B cell (primary cell): Measurements from ENCODE around the gene ACP6. TPM values are rescaled to one million over a fixed set of nuclear protein-coding genes. Genes with fewer than 3 reads are reported as not detected.

Experiments used
- ATAC-seq: fragments of 200-7000 bp; cut with Tn5 transposase; one replicate; pipeline ENCODE4 v1.10.0; 2021; ENCODE audit warnings: low read depth, mild to moderate bottlenecking, moderate number of reproducible peaks, moderate library complexity
- CTCF ChIA-PET: fragments of 350-600 bp; sonication (Branson Sonifier 250); formaldehyde crosslinking; loops from one replicate; lab custom pipeline; 2021; ENCODE audit warnings: antibody characterized with exemption, inconsistent platforms; lab: Charles Lee
- POLR2A ChIA-PET: fragments of 350-600 bp; sonication (Branson Sonifier 250); formaldehyde crosslinking; loops from one replicate; lab custom pipeline; 2021; ENCODE audit warnings: antibody characterized with exemption; lab: Charles Lee
- DNase-seq: peaks from one replicate; pipeline ENCODE4 v3.0.0; 2013
- H2AFZ ChIP-seq: 2 replicates; pipeline ENCODE4 v1.6.1; 2012; ENCODE audit warnings: mild to moderate bottlenecking, low read depth, low read length; ENCODE audit not compliant: insufficient read depth, poor library complexity, severe bottlenecking
- H3K27ac ChIP-seq, 2 donors: 1 replicate in 1 of 2; 2 replicates in 1 of 2; pipeline ENCODE4 v1.5.1; 2012 to 2013; ENCODE audit warnings: low read length in 2 of 2, mild to moderate bottlenecking in 2 of 2, moderate library complexity in 1 of 2
- H3K27me3 ChIP-seq, 4 experiments: fragments of 200-600 bp in 1 of 4; sonication (generic) in 1 of 4; replicated peaks in 1 of 4; 1 replicate in 2 of 4; 2 replicates in 2 of 4; pipeline versions ENCODE4 v1.6.1 to v1.7.0; 2013 to 2016; ENCODE audit warnings: low read length in 3 of 4, mild to moderate bottlenecking in 2 of 4, mixed read lengths in 1 of 4, moderate library complexity in 1 of 4; ENCODE audit not compliant: insufficient read depth in 4 of 4, control insufficient read depth in 3 of 4; ENCODE audit errors: control extremely low read depth in 1 of 4
- H3K36me3 ChIP-seq, 2 experiments: replicated peaks in 1 of 2; 1 replicate in 1 of 2; 2 replicates in 1 of 2; pipeline versions ENCODE4 v1.6.1 to v1.7.1; 2013; ENCODE audit warnings: low read length in 1 of 2; ENCODE audit not compliant: insufficient read depth in 2 of 2, control insufficient read depth in 1 of 2; ENCODE audit errors: control extremely low read depth in 1 of 2, extremely low read depth in 1 of 2
- H3K4me1 ChIP-seq, 2 donors: fragments of 200-600 bp in 1 of 2; sonication (generic) in 1 of 2; 1 replicate in 1 of 2; 2 replicates in 1 of 2; pipeline versions ENCODE4 v1.5.1 to v1.6.1; 2013 to 2017; ENCODE audit warnings: low read length in 2 of 2; ENCODE audit not compliant: control insufficient read depth in 2 of 2, insufficient read depth in 2 of 2
- H3K4me2 ChIP-seq: replicated peaks from 2 replicates; pipeline ENCODE3; 2012; ENCODE audit warnings: mild to moderate bottlenecking, low read depth, low read length; ENCODE audit not compliant: poor library complexity, severe bottlenecking
- H3K4me3 ChIP-seq, 5 experiments: fragments of 200-600 bp in 1 of 5; sonication (generic) in 1 of 5; 1 replicate in 3 of 5; 2 replicates in 2 of 5; pipeline versions ENCODE4 v1.5.1 to v1.7.0; 2011 to 2016; ENCODE audit warnings: low read length in 4 of 5, mild to moderate bottlenecking in 4 of 5, low read depth in 2 of 5, control low read depth in 1 of 5, moderate library complexity in 1 of 5; ENCODE audit not compliant: insufficient read depth in 1 of 5; ENCODE audit errors: control extremely low read depth in 1 of 5, extremely low read depth in 1 of 5
- H3K79me2 ChIP-seq: fragments of 200-600 bp; sonication (generic); one replicate; pipeline ENCODE4 v1.6.0; 2016; ENCODE audit warnings: low read length; ENCODE audit not compliant: control insufficient read depth, insufficient read depth
- H3K9ac ChIP-seq: fragments of 200-600 bp; sonication (generic); 2 replicates; pipeline ENCODE4 v1.6.1; 2017; ENCODE audit warnings: mild to moderate bottlenecking, low read length, moderate library complexity
- H3K9me3 ChIP-seq, 3 donors: one replicate each; pipeline versions ENCODE4 v1.6.1 to v1.7.1; 2013; ENCODE audit warnings: low read length in 2 of 3; ENCODE audit not compliant: control insufficient read depth in 2 of 3, insufficient read depth in 1 of 3; ENCODE audit errors: control extremely low read depth in 1 of 3
- H4K20me1 ChIP-seq: 2 replicates; pipeline ENCODE4 v1.6.0; 2012; ENCODE audit warnings: mild to moderate bottlenecking, low read length; ENCODE audit not compliant: insufficient read depth, control insufficient read depth, poor library complexity, severe bottlenecking
- H3K27ac Mint-ChIP-seq: one replicate; pipeline ENCODE4 v1.8.0; 2021; ENCODE audit warnings: mixed read lengths
- H3K27me3 Mint-ChIP-seq: one replicate; pipeline ENCODE4 v1.8.0; 2021; ENCODE audit warnings: mixed read lengths
- H3K4me1 Mint-ChIP-seq: one replicate; pipeline ENCODE4 v1.8.0; 2021; ENCODE audit warnings: mixed read lengths
- H3K4me3 Mint-ChIP-seq: one replicate; pipeline ENCODE4 v1.8.0; 2021; ENCODE audit warnings: mixed read lengths
- H3K9me3 Mint-ChIP-seq: one replicate; pipeline ENCODE4 v1.8.0; 2022; ENCODE audit warnings: mixed read lengths; ENCODE audit not compliant: insufficient read depth
- EZH2 ChIP-seq: IDR thresholded peaks from 2 replicates; pipeline ENCODE4 v1.6.1; 2012; ENCODE audit warnings: borderline replicate concordance, low read depth, mild to moderate bottlenecking, moderate library complexity, low read length; ENCODE audit not compliant: insufficient read depth, poor library complexity, severe bottlenecking
- WGBS: methylation state at CpG from one replicate; pipeline ENCODE4 v1.1.5; 2013; ENCODE audit warnings: missing lambda C conversion rate; ENCODE audit not compliant: insufficient coverage; 5-methylcytosine and 5-hydroxymethylcytosine counted together
- intact Hi-C: fragments of 100-400 bp; cut with micrococcal nuclease; formaldehyde crosslinking; loops from one replicate; pipeline ENCODE4 v1.10.0; 2022
- polyA plus RNA-seq: library from polyadenylated mRNA; depleted of rRNA; stranded (reverse); fragments of >200 nt; gene quantifications from 2 replicates; pipeline ENCODE4 v1.2.3, GENCODE V29; 2012
- total RNA-seq, 2 donors: library from RNA; stranded (reverse); fragments of 120-200 nt in 1 of 2; gene quantifications; 1 replicate in 1 of 2; 2 replicates in 1 of 2; pipeline versions ENCODE4 v1.2.3 to v1.2.4, GENCODE V29; 2013 to 2022
- TF ChIP-seq, protein P1 (sequence below): fragments of 200-600 bp; IDR thresholded peaks from one replicate; pipeline ENCODE4 v1.8.0; 2022; ENCODE audit warnings: antibody characterized with exemption, mild to moderate bottlenecking

Gene ACP6
- total and polyA plus RNA-seq, 2 donors (not counting 1 experiment from before 2014, with no cell fraction given) = 5.0 to 15.7 TPM

DNA sequence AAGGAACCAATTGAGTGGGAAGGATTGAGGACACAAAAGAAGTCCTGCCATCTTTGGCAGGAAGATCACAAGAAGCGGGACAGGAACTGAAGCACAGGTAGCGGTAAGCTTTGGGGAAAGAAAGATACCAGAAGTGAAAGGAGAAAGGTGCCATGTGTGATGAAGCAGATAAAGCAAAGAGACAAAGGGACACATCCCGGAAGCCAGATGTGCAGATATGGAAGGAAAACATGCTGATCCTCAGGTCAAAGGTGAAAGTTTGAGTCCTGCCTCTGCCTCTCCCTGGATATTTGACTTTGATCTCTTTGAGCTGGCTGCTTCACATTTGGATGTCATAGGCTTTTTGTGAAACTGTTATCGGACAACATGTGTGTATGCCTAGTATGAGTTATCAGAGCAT lies 34.0 kb downstream of the ACP6 start:
- no peak overlapping the region for H3K27ac Mint-ChIP-seq
- intact Hi-C loops = no loop called here
- CTCF ChIA-PET = interaction anchor here (1.1 to 2.0 kb wide), 3 partner anchors 10 to 256 kb away, joined by 4 to 11 read pairs (median 5); no protein-coding TSS in a partner anchor
- H3K4me1 ChIP-seq = peaks cover 0 to 3% of the 10 kb centered on the region in 2 donors
- H3K4me1 Mint-ChIP-seq = peaks cover 2% of the 10 kb centered on the region
- no peaks in the 10 kb centered on the region for H3K36me3 ChIP-seq
- no peaks in the 10 kb centered on the region for H3K27me3 Mint-ChIP-seq
- no peaks in the 10 kb centered on the region for H4K20me1 ChIP-seq
- no peak overlapping the region for H3K4me3 ChIP-seq
- DNase-seq (no peak), ATAC-seq (no peak)
- H3K4me3 Mint-ChIP-seq = no peak overlapping the region
- H3K27me3 ChIP-seq = no peaks in the 10 kb centered on the region
- no peaks in the 10 kb centered on the region for H3K9me3 ChIP-seq
- H3K9me3 Mint-ChIP-seq = no peaks in the 10 kb centered on the region
- H2AFZ ChIP-seq = no peak overlapping the region
- POLR2A ChIA-PET = no interaction called here
- H3K27ac ChIP-seq = no peak overlapping the region
- 100% methylated on average over 4 of the region's 4 CpGs for WGBS
- H3K4me2 ChIP-seq = no peak overlapping the region
- no peaks in the 10 kb centered on the region for H3K79me2 ChIP-seq
- no peak for TF ChIP-seq EZH2
- TF ChIP-seq, protein P1, sequence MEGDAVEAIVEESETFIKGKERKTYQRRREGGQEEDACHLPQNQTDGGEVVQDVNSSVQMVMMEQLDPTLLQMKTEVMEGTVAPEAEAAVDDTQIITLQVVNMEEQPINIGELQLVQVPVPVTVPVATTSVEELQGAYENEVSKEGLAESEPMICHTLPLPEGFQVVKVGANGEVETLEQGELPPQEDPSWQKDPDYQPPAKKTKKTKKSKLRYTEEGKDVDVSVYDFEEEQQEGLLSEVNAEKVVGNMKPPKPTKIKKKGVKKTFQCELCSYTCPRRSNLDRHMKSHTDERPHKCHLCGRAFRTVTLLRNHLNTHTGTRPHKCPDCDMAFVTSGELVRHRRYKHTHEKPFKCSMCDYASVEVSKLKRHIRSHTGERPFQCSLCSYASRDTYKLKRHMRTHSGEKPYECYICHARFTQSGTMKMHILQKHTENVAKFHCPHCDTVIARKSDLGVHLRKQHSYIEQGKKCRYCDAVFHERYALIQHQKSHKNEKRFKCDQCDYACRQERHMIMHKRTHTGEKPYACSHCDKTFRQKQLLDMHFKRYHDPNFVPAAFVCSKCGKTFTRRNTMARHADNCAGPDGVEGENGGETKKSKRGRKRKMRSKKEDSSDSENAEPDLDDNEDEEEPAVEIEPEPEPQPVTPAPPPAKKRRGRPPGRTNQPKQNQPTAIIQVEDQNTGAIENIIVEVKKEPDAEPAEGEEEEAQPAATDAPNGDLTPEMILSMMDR = no peak
- no peak overlapping the region for H3K9ac ChIP-seq

- H3K27ac Mint-ChIP-seq = no peak overlapping the region
These were observed 35.0 kb downstream of the ACP6 start for GRCh38 chr1:147635342-147635741.

More at GRCh38 chr1:147635342-147635741, 35.0 kb downstream of the ACP6 start:
- Histone ChIP-seq H3K9me3 (no peaks in the 10 kb centered on the region), H3K27ac (no peak overlapping the region), H3K4me1 (no peaks in the 10 kb centered on the region), H3K4me3 (no peak overlapping the region), H4K20me1 (no peaks in the 10 kb centered on the region), H3K79me2 (no peaks in the 10 kb centered on the region), H3K36me3 (no peaks in the 10 kb centered on the region), H2AFZ (no peak overlapping the region), H3K4me2 (no peak overlapping the region), H3K27me3 (no peaks in the 10 kb centered on the region), H3K9ac (no peak overlapping the region)
- no peak for ATAC-seq
- Mint-ChIP-seq H3K4me3 (no peak overlapping the region), H3K27me3 (no peaks in the 10 kb centered on the region), H3K9me3 (no peaks in the 10 kb centered on the region), H3K4me1 (no peaks in the 10 kb centered on the region)
- no CpG with 5 or more reads among the region's 1 CpG for WGBS
- intact Hi-C loops = no loop called here
- TF ChIP-seq, protein P1 = no peak
- POLR2A ChIA-PET = no interaction called here
- CTCF ChIA-PET = interaction anchor here (1.9 kb wide), 1 partner anchor 257 kb away, joined by 5 read pairs; no protein-coding TSS in a partner anchor
- DNase-seq = no peak
